ENCODE measurements around the gene CFAP119.

CFAP119 gene

GRCh38 chr16:30737794-30738648 is 23.8 kb downstream of the CFAP119 start:
- DNase-seq: no peak

- no peak for DNase-seq
Observed at GRCh38 chr16:30736995-30737793, 24.7 kb downstream of the CFAP119 start.

GRCh38 chr16:30731411-30731810 is 30.5 kb downstream of the CFAP119 start:
- no peak for DNase-seq

- no peak for DNase-seq
Observed at GRCh38 chr16:30728899-30729672, 32.8 kb downstream of the CFAP119 start.

GRCh38 chr16:30728321-30728720 is 33.5 kb downstream of the CFAP119 start:
- DNase-seq: no peak

- no peak for DNase-seq
Observed at GRCh38 chr16:30725418-30725792, 36.5 kb downstream of the CFAP119 start.

GRCh38 chr16:30724641-30725417 is 37.0 kb downstream of the CFAP119 start:
- DNase-seq: no peak

- DNase-seq: no peak
Observed at GRCh38 chr16:30723725-30724355, 38.0 kb downstream of the CFAP119 start.

- DNase-seq: no peak
Observed at GRCh38 chr16:30722916-30723315, 38.9 kb downstream of the CFAP119 start.

- DNase-seq: no peak
Observed at GRCh38 chr16:30722443-30722842, 39.4 kb downstream of the CFAP119 start.

- DNase-seq: no peak
Observed at GRCh38 chr16:30721606-30722005, 40.3 kb downstream of the CFAP119 start.

- DNase-seq: no peak
Observed at GRCh38 chr16:30721167-30721566, 40.7 kb downstream of the CFAP119 start.

GRCh38 chr16:30720694-30721093 is 41.2 kb downstream of the CFAP119 start:
- DNase-seq: no peak

- DNase-seq: no peak
Observed at GRCh38 chr16:30720086-30720485, 41.8 kb downstream of the CFAP119 start.

- DNase-seq: peak; percentile 25
Observed at GRCh38 chr16:30715750-30716445, 46.0 kb downstream of the CFAP119 start.

- no peak for DNase-seq
Observed at GRCh38 chr16:30711712-30712111, 50.1 kb downstream of the CFAP119 start.

- DNase-seq: no peak
Observed at GRCh38 chr16:30710971-30711370, 50.9 kb downstream of the CFAP119 start.
